ENCODE data around the gene LRRTM4.

LRRTM4 gene

DNA sequence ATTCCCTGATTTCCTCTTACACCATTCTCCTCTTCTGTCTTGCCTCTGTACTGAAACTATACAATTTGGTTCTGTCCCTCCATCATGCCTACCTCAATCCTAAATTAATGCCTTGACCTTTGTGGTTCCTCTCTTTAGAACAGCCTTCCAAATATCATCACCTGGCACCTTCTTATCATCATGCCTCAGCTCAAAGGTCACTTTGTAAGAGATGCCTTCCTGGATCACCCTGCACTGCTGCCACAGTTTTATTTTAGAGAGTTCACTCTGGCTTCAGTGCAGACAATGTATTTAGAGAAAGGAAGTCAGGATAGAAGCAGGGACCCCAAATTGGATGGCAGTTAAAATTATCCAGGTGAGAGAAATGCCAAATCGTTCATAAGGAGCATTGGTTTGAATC, 64.5 kb downstream of the LRRTM4 start:
- Mint-ChIP-seq H3K9me3 (peaks cover 22% of the 10 kb centered on the region), H3K4me1 (no peaks in the 10 kb centered on the region), H3K4me3 (no peak overlapping the region), H3K27ac (ENCODE audit: low read depth) (no peak overlapping the region), H3K27me3 (no peaks in the 10 kb centered on the region), H3K36me3 (ENCODE audit: insufficient read depth) (no peaks in the 10 kb centered on the region)
- ATAC-seq (replicated peaks; ENCODE audit: extremely low read depth, poor library complexity, severe bottlenecking): no peak
- DNase-seq (ENCODE audit: low spot score in 2 of 2): no peak

DNA sequence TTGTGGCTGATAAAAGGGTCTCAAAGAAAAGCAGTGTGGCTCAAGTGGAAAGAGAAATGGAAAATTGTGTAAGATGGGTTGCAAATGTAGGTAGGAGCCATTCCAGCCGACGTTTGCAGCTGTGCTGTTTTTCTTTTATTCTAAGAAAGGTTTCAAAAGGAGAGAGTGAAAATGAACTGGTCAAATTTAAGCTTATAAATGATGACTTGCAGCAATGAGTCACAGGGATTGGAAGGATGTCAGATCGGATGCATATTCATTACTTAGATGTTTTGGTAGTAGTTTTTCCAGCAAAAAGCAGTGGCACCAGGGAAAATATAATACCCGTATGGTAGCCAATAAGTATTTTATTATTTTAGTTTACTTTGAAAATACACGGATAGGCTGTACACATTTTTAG, 79.1 kb downstream of the LRRTM4 start:
- peaks cover 17% of the 10 kb centered on the region for H3K9me3 Mint-ChIP-seq
- DNase-seq (ENCODE audit: low spot score in 2 of 2): no peak
- no peak overlapping the region for H3K4me3 Mint-ChIP-seq
- ATAC-seq (replicated peaks; ENCODE audit: extremely low read depth, poor library complexity, severe bottlenecking): no peak
- H3K4me1 Mint-ChIP-seq: no peaks in the 10 kb centered on the region
- no peak overlapping the region for H3K27ac Mint-ChIP-seq (ENCODE audit: low read depth)
- H3K36me3 Mint-ChIP-seq (ENCODE audit: insufficient read depth): peaks cover 1% of the 10 kb centered on the region
- no peaks in the 10 kb centered on the region for H3K27me3 Mint-ChIP-seq

DNA sequence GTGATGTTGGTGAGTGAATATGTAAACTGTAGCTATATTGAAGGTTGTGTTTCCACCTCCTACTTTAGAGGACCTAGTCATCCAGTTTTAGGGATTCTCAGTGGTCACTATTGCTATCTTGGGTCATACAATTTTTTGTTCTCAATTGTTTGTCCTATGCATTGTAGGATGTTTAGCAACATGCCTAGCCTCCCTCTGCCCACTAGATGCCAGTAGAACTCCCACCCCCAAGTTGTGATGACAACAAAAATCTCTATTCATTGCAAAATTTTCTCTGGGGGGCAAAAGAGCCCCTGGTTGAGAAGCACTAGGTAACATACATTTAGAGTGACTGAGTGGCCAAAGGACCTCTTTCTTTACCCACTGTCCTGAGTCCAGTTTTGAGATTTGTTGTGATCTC, 87.3 kb downstream of the LRRTM4 start:
- DNase-seq (ENCODE audit: low spot score in 2 of 2) (no peak), ATAC-seq (replicated peaks; ENCODE audit: extremely low read depth, poor library complexity, severe bottlenecking) (no peak)
- Mint-ChIP-seq H3K4me3 (no peak overlapping the region), H3K36me3 (ENCODE audit: insufficient read depth) (no peaks in the 10 kb centered on the region), H3K9me3 (peaks cover 9% of the 10 kb centered on the region), H3K27ac (ENCODE audit: low read depth) (no peak overlapping the region), H3K27me3 (no peaks in the 10 kb centered on the region), H3K4me1 (no peaks in the 10 kb centered on the region)

DNA sequence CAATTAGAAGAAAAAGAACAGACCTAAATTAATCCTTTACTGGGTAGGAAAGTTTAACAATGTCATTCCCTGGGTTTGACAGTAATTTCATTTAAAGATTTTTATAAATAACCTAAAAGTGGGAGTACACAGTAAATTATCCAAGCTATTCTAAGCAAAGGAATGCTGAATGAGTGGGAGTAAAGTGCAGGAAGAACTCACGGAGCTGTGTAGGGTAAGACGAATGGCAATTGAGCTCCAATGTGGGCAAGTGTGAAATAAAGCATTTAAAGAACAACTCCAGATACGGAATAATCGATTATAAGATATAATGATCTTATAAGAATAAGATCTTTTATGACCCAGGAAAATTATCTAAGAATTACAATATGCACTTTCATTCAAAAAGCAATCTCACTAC, 93.2 kb downstream of the LRRTM4 start:
- Mint-ChIP-seq H3K4me3 (no peak overlapping the region), H3K4me1 (no peaks in the 10 kb centered on the region), H3K27me3 (no peaks in the 10 kb centered on the region), H3K27ac (ENCODE audit: low read depth) (no peak overlapping the region), H3K36me3 (ENCODE audit: insufficient read depth) (no peaks in the 10 kb centered on the region), H3K9me3 (peaks cover 30% of the 10 kb centered on the region)
- ATAC-seq (replicated peaks; ENCODE audit: extremely low read depth, poor library complexity, severe bottlenecking) (no peak), DNase-seq (ENCODE audit: low spot score in 2 of 2) (no peak)

DNA sequence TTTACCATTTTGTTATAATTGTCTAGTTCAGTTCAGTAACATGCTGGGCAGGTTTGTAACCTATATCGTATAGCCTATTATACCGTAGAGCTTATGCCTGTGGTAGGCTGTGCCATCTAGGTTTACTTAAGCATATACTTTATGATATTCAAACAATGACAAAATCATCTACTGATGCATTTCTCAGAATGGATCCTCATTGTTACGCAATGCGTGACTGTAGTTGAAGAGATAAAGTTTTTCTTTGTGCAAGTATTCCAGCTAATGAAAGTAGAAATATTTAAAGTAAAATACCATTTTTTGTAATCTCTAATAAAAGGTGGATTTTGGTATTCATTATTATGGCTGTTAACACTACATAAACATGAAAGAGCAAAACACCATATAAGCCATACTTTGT, 100.2 kb downstream of the LRRTM4 start:
- Mint-ChIP-seq H3K4me1 (no peaks in the 10 kb centered on the region), H3K36me3 (ENCODE audit: insufficient read depth) (no peaks in the 10 kb centered on the region), H3K9me3 (peaks cover 17% of the 10 kb centered on the region), H3K27ac (ENCODE audit: low read depth) (no peak overlapping the region), H3K27me3 (no peaks in the 10 kb centered on the region), H3K4me3 (no peak overlapping the region)
- no peak for ATAC-seq (replicated peaks; ENCODE audit: extremely low read depth, poor library complexity, severe bottlenecking)
- no peak for DNase-seq (ENCODE audit: low spot score in 2 of 2)

DNA sequence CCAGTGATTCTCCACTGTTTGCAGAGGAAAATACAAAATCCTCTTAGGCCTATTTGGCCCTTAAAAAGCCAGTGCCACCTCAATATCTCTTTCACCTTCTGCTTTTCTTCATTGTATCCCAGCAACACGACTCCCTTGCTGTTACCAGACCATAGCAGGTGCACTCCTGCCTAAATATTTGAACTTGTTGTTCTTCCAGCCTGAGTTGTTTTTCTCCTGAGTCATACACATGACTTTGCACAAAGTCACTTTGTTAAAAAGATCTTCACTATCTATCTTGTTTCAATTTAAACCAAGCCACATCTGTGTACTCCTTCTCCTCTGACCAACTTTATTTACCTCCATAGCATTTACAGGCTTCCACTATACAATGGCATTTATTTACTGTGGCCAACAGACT, 103.6 kb downstream of the LRRTM4 start:
- H3K4me1 Mint-ChIP-seq: no peaks in the 10 kb centered on the region
- H3K27me3 Mint-ChIP-seq: no peaks in the 10 kb centered on the region
- ATAC-seq (replicated peaks; ENCODE audit: extremely low read depth, poor library complexity, severe bottlenecking): no peak
- no peak for DNase-seq (ENCODE audit: low spot score in 2 of 2)
- H3K9me3 Mint-ChIP-seq: peaks cover 19% of the 10 kb centered on the region
- no peak overlapping the region for H3K4me3 Mint-ChIP-seq
- no peaks in the 10 kb centered on the region for H3K36me3 Mint-ChIP-seq (ENCODE audit: insufficient read depth)
- H3K27ac Mint-ChIP-seq (ENCODE audit: low read depth): no peak overlapping the region

DNA sequence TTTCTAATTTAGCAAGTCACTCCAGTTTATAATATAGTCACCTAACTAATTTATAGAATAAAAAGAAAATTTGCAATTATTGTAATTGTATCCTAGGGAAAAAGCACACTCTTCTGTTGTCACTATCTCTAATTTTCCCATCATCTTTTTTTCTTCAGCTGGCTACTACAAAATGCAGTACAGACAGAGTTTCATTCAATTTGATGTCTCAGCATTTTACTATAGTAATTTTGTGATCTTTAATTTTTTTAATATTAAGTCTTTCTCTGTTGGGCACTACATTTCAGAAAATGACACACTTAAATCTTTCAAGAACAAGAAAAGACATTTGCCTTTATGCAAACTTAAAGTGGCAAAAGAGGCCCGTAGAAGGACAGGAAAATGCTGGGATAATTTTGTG, 118.0 kb downstream of the LRRTM4 start:
- DNase-seq (ENCODE audit: low spot score in 2 of 2) (no peak), ATAC-seq (replicated peaks; ENCODE audit: extremely low read depth, poor library complexity, severe bottlenecking) (no peak)
- Mint-ChIP-seq H3K4me3 (no peak overlapping the region), H3K4me1 (no peaks in the 10 kb centered on the region), H3K36me3 (ENCODE audit: insufficient read depth) (no peaks in the 10 kb centered on the region), H3K27me3 (no peaks in the 10 kb centered on the region), H3K27ac (ENCODE audit: low read depth) (no peak overlapping the region), H3K9me3 (peaks cover 13% of the 10 kb centered on the region)

DNA sequence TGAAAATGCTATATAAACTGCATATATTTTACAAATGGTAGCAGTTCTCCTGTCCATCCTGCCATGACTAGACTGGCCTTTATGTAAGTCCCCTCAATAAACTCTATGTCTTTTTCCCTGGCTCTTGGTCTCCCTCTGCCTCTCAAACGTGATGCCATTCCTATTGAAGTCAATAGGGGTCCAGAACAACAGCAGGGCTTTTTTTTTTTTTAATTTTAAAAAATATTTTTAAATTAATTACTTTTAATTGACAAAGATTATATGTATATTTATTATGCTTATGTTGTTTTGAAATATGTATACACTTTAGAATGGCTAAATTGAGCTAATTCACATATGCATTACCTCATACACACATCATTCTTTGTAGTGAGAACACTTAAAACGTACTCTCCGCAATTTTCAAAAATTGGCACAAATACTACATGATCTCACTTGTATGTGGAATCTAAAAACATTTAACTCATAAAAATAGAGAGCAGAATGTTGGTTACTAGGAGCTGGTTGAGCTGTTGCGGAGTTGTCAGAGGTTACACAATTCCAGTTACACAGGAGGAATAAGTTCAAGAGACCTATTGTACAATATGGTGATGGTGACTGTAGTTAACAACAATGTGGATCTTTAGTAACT, 123.1 kb downstream of the LRRTM4 start:
- no peak for ATAC-seq (replicated peaks; ENCODE audit: extremely low read depth, poor library complexity, severe bottlenecking)
- H3K36me3 Mint-ChIP-seq (ENCODE audit: insufficient read depth): no peaks in the 10 kb centered on the region
- H3K27me3 Mint-ChIP-seq: no peaks in the 10 kb centered on the region
- H3K4me3 Mint-ChIP-seq: no peak overlapping the region
- no peak for DNase-seq (ENCODE audit: low spot score in 2 of 2)
- H3K4me1 Mint-ChIP-seq: no peaks in the 10 kb centered on the region
- H3K9me3 Mint-ChIP-seq: peaks cover 7% of the 10 kb centered on the region
- H3K27ac Mint-ChIP-seq (ENCODE audit: low read depth): no peak overlapping the region

DNA sequence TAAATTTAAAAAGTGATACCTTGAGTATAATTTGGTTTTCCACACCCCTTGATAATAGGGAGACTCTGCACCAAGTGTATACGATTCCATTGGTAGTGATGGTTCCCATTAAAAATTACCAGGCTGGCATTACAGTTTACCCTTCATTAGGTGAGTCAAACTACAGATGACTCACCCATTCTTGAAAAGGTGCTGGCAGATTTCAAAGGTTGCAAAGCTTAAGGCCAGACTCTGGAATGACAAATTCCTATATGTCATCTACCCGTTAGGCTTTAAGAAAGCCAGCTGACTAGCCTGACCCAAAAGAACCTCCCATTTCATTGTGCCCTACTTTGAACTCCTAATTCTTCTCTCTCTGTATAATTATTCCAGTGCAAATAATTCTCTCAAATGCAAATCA, 124.4 kb downstream of the LRRTM4 start:
- H3K27me3 Mint-ChIP-seq: no peaks in the 10 kb centered on the region

DNA sequence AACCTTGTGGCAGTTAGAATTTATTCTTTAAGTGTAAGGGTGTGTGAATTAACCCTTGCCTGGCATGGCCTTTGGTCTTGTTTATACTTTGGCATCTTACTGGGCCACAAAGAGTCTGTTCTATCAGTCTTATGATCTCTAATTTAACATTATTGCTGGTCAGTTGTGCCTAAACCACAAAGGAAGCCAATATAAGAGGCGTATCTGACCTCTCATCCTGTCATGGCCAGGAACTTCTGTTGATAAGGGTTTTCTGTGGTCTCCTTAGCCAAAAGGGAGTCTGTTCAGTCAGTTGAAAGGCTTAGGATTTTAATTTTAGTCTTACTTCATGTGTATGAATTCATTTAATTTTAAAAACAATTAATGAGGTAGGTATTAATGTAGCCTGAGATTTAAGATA, 127.2 kb downstream of the LRRTM4 start:
- ATAC-seq (replicated peaks; ENCODE audit: extremely low read depth, poor library complexity, severe bottlenecking): no peak

More for the DNA sequence above, 124.4 kb downstream of the LRRTM4 start:
- peaks cover 16% of the 10 kb centered on the region for H3K9me3 Mint-ChIP-seq
- no peak overlapping the region for H3K27ac Mint-ChIP-seq (ENCODE audit: low read depth)
- H3K4me1 Mint-ChIP-seq: no peaks in the 10 kb centered on the region
- DNase-seq (ENCODE audit: low spot score in 2 of 2) (no peak), ATAC-seq (replicated peaks; ENCODE audit: extremely low read depth, poor library complexity, severe bottlenecking) (no peak)
- no peaks in the 10 kb centered on the region for H3K36me3 Mint-ChIP-seq (ENCODE audit: insufficient read depth)
- H3K4me3 Mint-ChIP-seq: no peak overlapping the region

DNA sequence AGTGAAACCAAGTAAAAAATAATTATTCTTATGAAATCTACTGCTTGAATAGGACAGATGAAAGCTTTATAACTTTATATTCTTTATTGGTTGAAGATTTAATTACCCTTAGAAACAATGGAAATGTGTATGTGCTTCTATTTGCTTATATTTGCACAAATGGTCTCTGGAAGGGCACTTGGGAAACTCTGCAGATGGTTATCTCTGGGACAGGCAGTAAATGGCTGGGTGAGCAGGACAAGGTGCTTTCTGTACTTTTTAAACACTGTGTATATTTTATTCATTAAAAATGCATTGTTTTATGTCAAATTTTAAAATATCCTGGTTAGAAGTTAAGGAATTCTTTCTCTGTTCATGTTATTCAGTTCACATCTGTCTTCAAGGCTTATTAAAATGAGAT, 131.1 kb downstream of the LRRTM4 start:
- peaks cover 18% of the 10 kb centered on the region for H3K9me3 Mint-ChIP-seq
- H3K27me3 Mint-ChIP-seq: no peaks in the 10 kb centered on the region
- H3K27ac Mint-ChIP-seq (ENCODE audit: low read depth): no peak overlapping the region
- no peaks in the 10 kb centered on the region for H3K4me1 Mint-ChIP-seq
- H3K4me3 Mint-ChIP-seq: no peak overlapping the region
- no peaks in the 10 kb centered on the region for H3K36me3 Mint-ChIP-seq (ENCODE audit: insufficient read depth)
- DNase-seq (ENCODE audit: low spot score in 2 of 2) (no peak), ATAC-seq (replicated peaks; ENCODE audit: extremely low read depth, poor library complexity, severe bottlenecking) (no peak)

More for the DNA sequence above, 127.2 kb downstream of the LRRTM4 start:
- Mint-ChIP-seq H3K4me3 (no peak overlapping the region), H3K36me3 (ENCODE audit: insufficient read depth) (no peaks in the 10 kb centered on the region), H3K27me3 (no peaks in the 10 kb centered on the region), H3K4me1 (no peaks in the 10 kb centered on the region), H3K27ac (ENCODE audit: low read depth) (no peak overlapping the region), H3K9me3 (peaks cover 13% of the 10 kb centered on the region)
- no peak for DNase-seq (ENCODE audit: low spot score in 2 of 2)

DNA sequence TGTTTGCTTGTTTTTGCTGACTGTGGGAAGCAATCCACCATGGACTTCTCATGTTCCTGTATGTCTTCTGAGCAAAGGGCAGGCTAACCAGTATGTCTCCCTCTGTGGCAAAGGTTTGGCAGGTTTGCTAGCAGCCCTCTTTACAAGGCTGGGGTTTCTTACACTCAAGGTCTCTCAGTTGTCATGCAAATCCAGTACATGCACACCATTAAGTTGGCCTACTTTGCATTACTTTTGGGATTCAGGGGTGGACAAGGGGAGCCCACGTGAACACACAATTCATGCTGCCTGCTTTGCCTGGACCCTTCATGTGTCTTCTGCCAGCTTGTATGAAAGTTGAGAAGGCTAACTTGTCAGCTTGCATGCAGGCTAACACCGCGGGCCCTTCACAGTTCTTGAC, 134.9 kb downstream of the LRRTM4 start:
- ATAC-seq (replicated peaks; ENCODE audit: extremely low read depth, poor library complexity, severe bottlenecking) (no peak), DNase-seq (ENCODE audit: low spot score in 2 of 2) (no peak)
- H3K4me1 Mint-ChIP-seq: no peaks in the 10 kb centered on the region
- peaks cover 9% of the 10 kb centered on the region for H3K9me3 Mint-ChIP-seq
- no peak overlapping the region for H3K27ac Mint-ChIP-seq (ENCODE audit: low read depth)
- H3K4me3 Mint-ChIP-seq: no peak overlapping the region
- H3K36me3 Mint-ChIP-seq (ENCODE audit: insufficient read depth): no peaks in the 10 kb centered on the region
- H3K27me3 Mint-ChIP-seq: no peaks in the 10 kb centered on the region

DNA sequence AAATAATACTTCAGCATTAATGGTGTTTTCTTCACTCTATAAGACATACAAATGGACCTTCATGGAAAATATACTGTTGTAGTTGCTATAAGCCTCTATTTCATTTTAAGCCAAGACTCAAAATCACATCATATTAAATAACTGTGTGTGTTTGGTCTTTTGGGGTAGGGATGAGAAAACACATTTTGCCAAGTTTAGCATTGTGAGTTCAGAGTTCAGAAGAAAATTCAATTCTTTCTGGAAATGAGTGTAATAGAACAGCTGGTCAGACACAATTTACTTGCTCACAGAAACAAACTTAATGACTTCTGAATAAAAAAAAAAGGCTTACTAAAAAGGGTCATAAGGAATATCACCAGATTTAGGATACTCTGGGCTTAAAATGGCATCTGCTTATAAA, 149.5 kb downstream of the LRRTM4 start:
- Mint-ChIP-seq H3K27ac (ENCODE audit: low read depth) (no peak overlapping the region), H3K4me1 (no peaks in the 10 kb centered on the region), H3K9me3 (peaks cover 13% of the 10 kb centered on the region), H3K4me3 (no peak overlapping the region), H3K27me3 (no peaks in the 10 kb centered on the region), H3K36me3 (ENCODE audit: insufficient read depth) (peaks cover 2% of the 10 kb centered on the region)
- ATAC-seq (replicated peaks; ENCODE audit: extremely low read depth, poor library complexity, severe bottlenecking) (no peak), DNase-seq (ENCODE audit: low spot score in 2 of 2) (no peak)

DNA sequence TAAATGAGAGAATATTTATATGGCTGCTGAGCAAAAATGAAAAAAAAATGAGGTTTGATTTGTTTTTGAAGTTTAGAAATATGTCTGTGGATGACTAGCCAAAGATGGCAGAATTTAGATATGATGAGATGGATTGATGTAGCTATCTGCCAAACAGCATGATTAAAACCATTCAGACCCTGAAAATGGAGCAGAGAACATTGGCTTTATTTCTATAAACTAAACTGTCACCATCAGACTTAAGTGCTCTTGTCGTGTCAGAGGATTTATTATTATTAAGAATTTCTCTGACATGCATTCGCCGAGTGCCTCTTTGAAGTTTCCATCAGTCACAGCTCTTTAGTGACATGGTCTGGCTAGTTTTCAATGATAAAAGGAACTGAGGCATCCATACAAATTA, 151.7 kb downstream of the LRRTM4 start:
- no peak overlapping the region for H3K27ac Mint-ChIP-seq (ENCODE audit: low read depth)
- no peak for ATAC-seq (replicated peaks; ENCODE audit: extremely low read depth, poor library complexity, severe bottlenecking)
- H3K36me3 Mint-ChIP-seq (ENCODE audit: insufficient read depth): peaks cover 2% of the 10 kb centered on the region
- DNase-seq (ENCODE audit: low spot score in 2 of 2): no peak
- no peaks in the 10 kb centered on the region for H3K27me3 Mint-ChIP-seq
- no peaks in the 10 kb centered on the region for H3K4me1 Mint-ChIP-seq
- peaks cover 19% of the 10 kb centered on the region for H3K9me3 Mint-ChIP-seq
- H3K4me3 Mint-ChIP-seq: no peak overlapping the region
